K562 (cell line): ENCODE data around the gene PLA2G4A. TPM values are rescaled to one million over a fixed set of nuclear protein-coding genes. Genes with fewer than 3 reads are reported as not detected.

ENCODE experiments used
- NCOA6 ChIP-seq: fragments of 450-650 bp; IDR thresholded peaks from 2 replicates; pipeline ENCODE4 v1.6.1; 2017; ENCODE audit warnings: mild to moderate bottlenecking
- SMAD3 ChIP-seq: fragments of 450-650 bp; formaldehyde crosslinking; conservative IDR thresholded peaks from 2 replicates; pipeline ENCODE4 v1.4.0; 2020; ENCODE audit warnings: mild to moderate bottlenecking
- TAL1 ChIP-seq: fragments of 450-650 bp; IDR thresholded peaks from 2 replicates; pipeline ENCODE4 v1.6.1; 2016; ENCODE audit warnings: mild to moderate bottlenecking
- ZBTB26 ChIP-seq: fragments of 450-650 bp; formaldehyde crosslinking; IDR thresholded peaks from 2 replicates; pipeline ENCODE4 v1.4.0; 2022; ENCODE audit warnings: missing genetic modification characterization
- polyA plus RNA-seq, 8 experiments: library from polyadenylated mRNA; depleted of rRNA in 4 of 8; stranded (reverse) in 5 of 8; unstranded in 3 of 8; fragments of >200 nt; fragmentation: Nextera tagmentation in 2 of 8; fragmentation: Illumina TruSeq in 1 of 8; extraction: Ambion mirVana in 2 of 8; extraction: Trizol in 1 of 8; gene quantifications; 2 replicates each; pipeline versions ENCODE4 v1.2.1 to v1.2.3, GENCODE V29; 2011 to 2014; ENCODE audit warnings: inconsistent platforms in 1 of 8, missing spikeins in 1 of 8
- total RNA-seq, 7 experiments: library from RNA; depleted of rRNA in 6 of 7; stranded (reverse); fragments of >200 nt in 6 of 7; fragmentation: Illumina TruSeq in 2 of 7; extraction: Trizol in 2 of 7; gene quantifications; 2 replicates each; pipeline versions ENCODE4 v1.2.1 to v1.2.3, GENCODE V29; 2011 to 2021; ENCODE audit warnings: low replicate concordance in 1 of 7
- TF ChIP-seq, protein P1 (sequence below), 2 experiments: fragments of 450-650 bp in 1 of 2; sonication (generic) in 1 of 2; formaldehyde crosslinking in 1 of 2; IDR thresholded peaks; 2 replicates each; pipeline versions ENCODE4 v1.7.1 to v1.9.0; 2016 to 2022; ENCODE audit warnings: inconsistent platforms in 1 of 2, mild to moderate bottlenecking in 1 of 2, missing genetic modification reagents in 1 of 2

Gene PLA2G4A
- total and polyA plus RNA-seq, 9 of the 15 experiments (the other 6 are each of a cell fraction or from before 2014, with no cell fraction given), result 0.04 to 0.71 (median 0.22) TPM; not detected in 4

- TF ChIP-seq, protein P1, sequence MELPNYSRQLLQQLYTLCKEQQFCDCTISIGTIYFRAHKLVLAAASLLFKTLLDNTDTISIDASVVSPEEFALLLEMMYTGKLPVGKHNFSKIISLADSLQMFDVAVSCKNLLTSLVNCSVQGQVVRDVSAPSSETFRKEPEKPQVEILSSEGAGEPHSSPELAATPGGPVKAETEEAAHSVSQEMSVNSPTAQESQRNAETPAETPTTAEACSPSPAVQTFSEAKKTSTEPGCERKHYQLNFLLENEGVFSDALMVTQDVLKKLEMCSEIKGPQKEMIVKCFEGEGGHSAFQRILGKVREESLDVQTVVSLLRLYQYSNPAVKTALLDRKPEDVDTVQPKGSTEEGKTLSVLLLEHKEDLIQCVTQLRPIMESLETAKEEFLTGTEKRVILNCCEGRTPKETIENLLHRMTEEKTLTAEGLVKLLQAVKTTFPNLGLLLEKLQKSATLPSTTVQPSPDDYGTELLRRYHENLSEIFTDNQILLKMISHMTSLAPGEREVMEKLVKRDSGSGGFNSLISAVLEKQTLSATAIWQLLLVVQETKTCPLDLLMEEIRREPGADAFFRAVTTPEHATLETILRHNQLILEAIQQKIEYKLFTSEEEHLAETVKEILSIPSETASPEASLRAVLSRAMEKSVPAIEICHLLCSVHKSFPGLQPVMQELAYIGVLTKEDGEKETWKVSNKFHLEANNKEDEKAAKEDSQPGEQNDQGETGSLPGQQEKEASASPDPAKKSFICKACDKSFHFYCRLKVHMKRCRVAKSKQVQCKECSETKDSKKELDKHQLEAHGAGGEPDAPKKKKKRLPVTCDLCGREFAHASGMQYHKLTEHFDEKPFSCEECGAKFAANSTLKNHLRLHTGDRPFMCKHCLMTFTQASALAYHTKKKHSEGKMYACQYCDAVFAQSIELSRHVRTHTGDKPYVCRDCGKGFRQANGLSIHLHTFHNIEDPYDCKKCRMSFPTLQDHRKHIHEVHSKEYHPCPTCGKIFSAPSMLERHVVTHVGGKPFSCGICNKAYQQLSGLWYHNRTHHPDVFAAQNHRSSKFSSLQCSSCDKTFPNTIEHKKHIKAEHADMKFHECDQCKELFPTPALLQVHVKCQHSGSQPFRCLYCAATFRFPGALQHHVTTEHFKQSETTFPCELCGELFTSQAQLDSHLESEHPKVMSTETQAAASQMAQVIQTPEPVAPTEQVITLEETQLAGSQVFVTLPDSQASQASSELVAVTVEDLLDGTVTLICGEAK (IDR thresholded peaks at IDR 0.05), result no peak
- TF ChIP-seq, protein P1 (CRISPR knock-in tag; IDR thresholded peaks at IDR 0.05), result no peak
- TF ChIP-seq SMAD3 (CRISPR knock-in tag), result no peak
- no peak for TF ChIP-seq ZBTB26
- no peak for TF ChIP-seq NCOA6
- no peak for TF ChIP-seq TAL1
- TF ChIP-seq, all 486 proteins: peak for 0
Observed at GRCh38 chr1:186792870-186793581, 35.7 kb upstream of the PLA2G4A start (continued).
